ENCODE data around the gene TAF3.
"Not testable (repeated sequence)": the region's sequence is repeated elsewhere in the genome, so short reads cannot be mapped to it uniquely, and the experiment has no call there.

TAF3 gene, protein sequence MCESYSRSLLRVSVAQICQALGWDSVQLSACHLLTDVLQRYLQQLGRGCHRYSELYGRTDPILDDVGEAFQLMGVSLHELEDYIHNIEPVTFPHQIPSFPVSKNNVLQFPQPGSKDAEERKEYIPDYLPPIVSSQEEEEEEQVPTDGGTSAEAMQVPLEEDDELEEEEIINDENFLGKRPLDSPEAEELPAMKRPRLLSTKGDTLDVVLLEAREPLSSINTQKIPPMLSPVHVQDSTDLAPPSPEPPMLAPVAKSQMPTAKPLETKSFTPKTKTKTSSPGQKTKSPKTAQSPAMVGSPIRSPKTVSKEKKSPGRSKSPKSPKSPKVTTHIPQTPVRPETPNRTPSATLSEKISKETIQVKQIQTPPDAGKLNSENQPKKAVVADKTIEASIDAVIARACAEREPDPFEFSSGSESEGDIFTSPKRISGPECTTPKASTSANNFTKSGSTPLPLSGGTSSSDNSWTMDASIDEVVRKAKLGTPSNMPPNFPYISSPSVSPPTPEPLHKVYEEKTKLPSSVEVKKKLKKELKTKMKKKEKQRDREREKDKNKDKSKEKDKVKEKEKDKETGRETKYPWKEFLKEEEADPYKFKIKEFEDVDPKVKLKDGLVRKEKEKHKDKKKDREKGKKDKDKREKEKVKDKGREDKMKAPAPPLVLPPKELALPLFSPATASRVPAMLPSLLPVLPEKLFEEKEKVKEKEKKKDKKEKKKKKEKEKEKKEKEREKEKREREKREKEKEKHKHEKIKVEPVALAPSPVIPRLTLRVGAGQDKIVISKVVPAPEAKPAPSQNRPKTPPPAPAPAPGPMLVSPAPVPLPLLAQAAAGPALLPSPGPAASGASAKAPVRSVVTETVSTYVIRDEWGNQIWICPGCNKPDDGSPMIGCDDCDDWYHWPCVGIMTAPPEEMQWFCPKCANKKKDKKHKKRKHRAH

DNA sequence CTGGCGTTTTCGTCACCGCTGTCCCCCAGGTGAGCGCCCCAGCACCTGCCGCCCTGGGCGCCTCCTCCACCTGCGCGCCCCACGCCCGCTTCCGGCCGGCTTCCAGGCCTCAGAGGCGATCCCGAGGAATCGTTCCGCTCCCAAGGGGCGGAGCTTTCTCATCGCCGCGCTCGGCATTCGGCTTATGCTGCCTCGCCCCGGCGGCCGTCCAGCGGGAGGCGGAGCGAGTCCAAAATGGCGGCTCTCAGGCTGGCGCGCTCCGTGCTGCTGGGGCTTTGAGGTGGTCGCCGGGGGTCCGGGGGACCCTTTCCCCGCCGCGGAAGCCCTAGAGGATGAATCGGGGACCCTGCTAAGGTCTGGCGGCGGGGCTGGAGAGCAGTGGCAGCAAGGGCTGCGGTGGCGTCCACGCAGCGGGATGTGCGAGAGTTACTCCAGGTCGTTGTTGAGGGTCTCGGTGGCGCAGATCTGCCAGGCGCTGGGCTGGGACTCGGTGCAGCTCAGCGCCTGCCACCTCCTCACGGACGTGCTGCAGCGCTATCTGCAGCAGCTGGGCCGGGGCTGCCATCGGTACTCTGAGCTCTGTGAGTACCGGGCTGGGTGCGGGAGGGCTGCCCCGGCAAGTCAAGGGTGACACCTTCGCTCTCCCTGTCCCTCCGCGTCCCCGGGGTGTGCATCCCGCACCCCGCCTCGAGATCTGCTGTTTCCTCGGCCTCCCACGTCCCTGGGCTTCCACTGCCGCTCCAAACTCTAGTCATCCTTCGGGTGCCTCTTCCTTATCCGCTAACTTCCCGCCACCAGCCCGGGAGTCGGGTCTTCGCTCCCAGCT, at the start of gene TAF3:
TAF3 (plus strand) TSS at position 211 of the 826 bp plus-strand sequence; CDS start at position 416, 205 bp downstream.
- DNase-seq (ENCODE audit: low read depth) = peak; percentile 89

DNA sequence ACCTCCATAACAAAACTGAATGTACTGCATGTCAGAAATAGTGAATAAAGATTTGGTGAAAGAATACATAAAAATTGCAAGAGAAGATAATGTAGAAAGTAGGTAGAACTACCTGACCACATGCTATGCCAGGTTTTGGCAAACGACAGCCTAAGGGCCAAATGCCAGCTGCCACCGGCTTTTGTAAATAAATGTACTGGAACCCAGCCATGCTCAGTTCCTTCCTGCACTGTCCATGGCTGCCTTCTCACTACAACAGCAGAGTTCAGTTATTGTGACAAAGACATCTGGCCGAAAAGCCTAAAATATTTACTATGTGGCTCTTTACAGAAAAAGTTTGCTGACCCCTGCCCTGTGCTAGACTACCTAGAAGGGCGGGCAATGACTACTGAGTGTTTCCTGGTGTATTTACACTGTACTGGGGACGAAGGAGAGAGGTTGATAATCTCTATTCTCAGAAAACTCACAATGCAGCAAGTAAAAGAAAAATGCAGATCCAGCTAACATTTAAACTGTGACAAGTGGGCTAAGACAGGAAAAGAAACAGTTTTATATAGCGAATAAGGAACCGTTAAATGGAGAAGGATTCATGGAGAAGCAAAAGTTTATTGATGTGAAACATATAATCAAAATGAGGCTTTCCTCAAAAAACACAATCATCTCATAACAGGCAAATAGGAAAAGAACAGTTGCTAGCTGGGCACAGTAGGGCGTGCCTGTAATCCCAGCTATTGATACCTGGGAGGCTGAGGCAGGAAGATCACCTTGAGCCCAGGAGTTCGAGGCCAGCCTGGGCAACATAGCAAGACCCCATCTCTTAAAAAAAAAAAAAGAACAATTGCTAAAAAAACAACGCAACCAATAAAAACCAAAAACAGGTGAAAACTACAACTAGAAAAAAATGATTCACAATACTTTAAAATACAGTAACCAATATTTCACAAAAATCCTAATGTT, 44.2 kb upstream of the TAF3 start:
- DNase-seq (ENCODE audit: low read depth) = no peak

DNA sequence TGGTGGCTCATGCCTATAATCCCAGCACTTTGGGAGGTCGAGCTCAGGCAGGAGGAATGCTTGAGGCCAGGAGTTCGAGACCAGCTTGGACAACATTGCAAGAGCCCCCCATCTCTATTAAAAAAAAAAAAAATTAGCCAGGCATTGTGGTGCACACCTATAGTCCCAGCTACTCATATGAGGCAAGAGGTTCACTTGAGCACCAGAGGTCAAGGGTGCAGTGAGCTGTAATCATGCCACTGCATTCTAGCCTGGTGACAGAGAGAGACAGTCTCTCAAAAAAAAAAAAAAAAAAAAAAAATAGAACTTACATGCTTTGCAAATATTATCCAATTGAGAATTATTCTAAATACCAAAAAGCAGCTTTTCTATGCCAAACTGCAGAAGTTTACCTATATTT, 41.5 kb upstream of the TAF3 start:
- DNase-seq (ENCODE audit: low read depth) = no peak

DNA sequence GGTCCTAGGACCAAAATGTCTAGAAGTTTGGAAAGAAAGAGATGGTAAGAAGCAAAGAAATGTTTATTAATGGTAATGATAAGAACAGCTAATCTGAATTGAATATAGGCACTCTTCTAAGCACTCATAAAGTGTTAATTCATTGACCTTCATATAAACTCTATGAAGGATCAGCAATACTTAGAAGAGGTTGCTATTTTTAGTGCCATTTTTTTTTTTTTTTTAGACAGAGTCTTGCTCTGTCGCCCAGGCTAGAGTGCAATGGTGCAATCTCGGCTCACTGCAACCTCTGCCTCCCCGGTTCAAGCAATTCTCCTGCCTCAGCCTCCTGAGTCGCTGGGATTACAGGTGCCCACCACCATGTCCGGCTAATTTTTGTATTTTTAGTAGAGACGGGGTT, 36.1 kb upstream of the TAF3 start:
- DNase-seq (ENCODE audit: low read depth) = not testable (repeated sequence)

DNA sequence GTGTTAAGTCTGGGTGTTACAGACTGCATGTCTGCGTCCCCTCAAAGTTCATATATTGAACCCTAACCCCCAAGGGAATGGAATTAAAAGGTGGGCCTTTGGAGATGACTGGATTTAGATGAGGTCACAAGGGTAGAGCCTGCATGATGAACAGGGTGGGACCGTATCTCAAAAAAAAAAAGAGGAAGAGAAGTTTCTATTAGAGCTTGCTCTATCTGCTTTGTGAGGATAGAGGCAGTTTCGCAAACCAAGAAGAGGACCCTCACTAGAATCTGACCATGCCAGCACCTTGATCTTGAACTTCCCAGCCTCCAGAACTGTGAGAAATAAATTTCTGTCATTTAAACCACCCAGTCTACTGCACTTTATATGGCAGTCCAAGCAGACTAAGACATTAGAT, 31.9 kb upstream of the TAF3 start:
- no peak for DNase-seq (ENCODE audit: low read depth)

DNA sequence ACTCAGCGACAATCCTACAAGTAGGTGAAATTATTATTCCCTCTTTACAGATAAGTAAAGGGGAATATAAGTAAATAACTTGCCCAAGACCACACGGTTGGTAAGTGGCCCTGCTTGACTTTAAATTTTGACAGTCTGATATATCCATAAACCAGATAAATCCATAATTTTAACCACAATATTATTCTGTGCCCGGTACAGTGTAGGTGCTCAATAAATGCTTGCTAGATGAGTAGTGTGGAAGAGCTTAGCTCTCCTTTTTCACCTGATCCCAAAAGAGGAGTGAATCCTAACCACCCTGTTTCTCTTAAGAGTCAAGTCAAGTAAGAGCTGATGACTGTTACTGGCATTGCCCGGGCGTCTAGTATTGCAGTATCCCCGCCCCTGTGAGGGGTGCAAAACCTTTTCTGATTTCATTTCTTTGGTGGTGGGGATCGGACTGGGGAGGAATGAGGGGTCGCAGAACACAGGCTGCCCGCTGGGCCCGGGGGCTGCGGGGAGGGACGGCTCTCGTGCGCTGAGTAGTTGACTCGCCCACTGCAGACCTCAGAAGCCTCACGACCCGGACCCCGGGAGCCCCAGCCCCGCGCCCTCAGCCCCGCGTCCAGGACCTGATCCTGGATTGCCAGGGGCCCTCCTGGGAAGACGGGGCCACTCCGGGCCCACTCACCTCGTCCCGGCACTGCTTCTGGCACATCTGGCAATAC, 31.0 kb upstream of the TAF3 start:
- DNase-seq (ENCODE audit: low read depth) = no peak

DNA sequence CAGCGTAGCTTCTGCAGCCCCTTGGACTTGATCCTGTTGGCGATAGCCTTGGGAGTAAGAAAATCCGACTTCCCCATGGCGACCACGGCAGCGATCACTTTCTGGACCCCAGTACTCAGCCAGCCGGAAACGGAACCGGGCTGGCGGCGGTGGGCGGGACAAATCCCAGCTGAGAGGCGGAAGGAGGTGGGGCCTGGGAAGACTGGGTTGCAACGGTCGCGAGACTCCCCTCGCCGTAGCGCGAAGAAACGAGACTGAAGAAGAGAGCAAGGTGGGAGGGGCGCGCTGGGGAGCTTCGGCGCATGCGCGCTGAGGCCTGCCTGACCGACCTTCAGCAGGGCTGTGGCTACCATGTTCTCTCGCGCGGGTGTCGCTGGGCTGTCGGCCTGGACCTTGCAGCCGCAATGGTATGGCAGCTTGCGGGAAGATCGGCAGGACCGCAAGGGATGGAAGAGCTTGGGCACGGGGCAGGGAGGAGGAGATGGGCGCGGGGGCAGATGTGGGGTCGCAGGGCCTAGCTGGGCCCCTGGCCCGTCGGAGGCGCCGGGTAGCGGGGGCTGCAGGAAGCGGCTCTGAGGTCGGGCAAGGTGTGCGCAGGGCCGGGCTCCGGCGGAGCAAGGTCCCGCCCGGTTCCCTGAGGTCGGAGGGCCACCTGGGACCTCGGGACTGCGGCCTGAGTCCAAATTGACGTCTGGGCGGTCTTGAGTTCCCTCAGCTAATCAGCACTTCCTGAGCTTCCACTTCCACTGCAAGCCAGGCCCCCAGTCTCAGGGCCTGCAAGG, 30.3 kb upstream of the TAF3 start, which contains the start of the genes ATP5F1C and KIN:
ATP5F1C (plus strand) TSS at position 321 of the 782 bp plus-strand sequence; CDS start at position 352, 31 bp downstream.
KIN (minus strand) TSS at position 137 of the 782 bp plus-strand sequence; CDS start at position 77, 60 bp downstream.
- peak; percentile 95 for DNase-seq (ENCODE audit: low read depth)

DNA sequence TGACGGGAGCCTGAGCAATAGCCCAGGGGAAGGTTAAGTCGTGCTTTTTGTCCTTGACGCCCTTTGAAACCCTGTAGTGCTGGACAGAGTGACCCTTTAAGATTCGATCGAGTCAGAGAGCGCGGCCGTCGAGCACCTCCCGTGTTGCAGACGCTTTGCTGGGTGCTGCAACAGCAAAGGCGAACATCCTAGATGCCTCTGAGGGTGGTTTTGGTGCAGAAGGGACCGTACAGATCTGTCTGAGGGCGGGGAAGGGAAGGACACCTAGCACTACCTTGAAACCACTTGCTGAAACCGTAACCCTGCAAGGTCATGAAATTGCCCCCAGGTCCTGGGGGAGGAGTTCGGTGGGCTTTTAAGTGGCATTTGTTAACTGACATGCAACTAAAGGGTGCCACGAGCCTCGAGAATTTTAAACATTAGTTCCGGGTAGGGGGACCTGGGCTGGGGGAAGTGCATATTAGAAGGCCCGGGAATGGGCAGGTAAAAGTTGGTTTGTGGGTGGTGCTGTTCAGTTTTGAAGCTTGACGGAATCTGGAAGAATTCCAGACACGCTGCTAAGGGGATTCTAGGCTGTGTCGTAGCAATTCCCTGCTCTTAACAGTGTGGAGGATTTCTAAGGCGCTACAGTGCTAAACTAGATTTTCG, 29.5 kb upstream of the TAF3 start:
- no peak for DNase-seq (ENCODE audit: low read depth)

DNA sequence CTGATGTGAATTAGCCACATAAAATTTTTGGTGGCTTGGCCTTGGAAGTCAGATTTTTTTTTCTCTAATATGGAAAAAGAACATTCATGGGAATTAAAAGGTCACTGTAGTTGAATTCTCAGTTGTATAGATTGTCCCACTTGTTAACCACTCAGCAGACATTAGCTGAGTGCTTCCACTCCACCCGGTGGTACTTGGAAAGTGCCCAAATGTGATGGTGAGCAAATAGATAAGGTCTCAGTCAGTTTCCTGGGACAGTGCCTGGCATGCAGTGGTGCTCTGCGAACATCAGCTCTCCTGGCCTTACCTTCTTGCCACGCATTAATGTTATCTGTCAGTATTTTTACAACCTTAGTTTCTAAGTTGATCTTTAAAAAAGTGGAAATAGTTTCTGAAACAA, 28.9 kb upstream of the TAF3 start:
- DNase-seq (ENCODE audit: low read depth) = no peak

DNA sequence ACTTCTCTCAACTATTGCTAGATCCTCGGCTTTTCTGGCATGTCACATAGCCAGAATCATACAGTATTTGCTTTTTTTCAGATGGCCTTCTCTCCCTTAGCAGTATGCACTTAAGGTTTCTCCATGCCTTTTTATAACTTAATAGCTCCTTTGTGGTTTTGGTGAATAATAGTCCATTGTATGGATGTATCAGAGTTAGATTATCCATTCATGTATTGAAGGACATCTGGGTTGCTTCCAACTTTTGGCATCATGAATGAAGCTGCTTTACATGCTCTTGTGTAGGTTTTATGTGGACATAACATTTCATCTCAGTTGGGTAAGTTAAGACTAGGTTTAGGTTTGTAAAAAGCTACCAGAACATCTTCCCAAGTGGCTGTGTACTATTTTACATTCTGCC, 25.8 kb upstream of the TAF3 start:
- no peak for DNase-seq (ENCODE audit: low read depth)

DNA sequence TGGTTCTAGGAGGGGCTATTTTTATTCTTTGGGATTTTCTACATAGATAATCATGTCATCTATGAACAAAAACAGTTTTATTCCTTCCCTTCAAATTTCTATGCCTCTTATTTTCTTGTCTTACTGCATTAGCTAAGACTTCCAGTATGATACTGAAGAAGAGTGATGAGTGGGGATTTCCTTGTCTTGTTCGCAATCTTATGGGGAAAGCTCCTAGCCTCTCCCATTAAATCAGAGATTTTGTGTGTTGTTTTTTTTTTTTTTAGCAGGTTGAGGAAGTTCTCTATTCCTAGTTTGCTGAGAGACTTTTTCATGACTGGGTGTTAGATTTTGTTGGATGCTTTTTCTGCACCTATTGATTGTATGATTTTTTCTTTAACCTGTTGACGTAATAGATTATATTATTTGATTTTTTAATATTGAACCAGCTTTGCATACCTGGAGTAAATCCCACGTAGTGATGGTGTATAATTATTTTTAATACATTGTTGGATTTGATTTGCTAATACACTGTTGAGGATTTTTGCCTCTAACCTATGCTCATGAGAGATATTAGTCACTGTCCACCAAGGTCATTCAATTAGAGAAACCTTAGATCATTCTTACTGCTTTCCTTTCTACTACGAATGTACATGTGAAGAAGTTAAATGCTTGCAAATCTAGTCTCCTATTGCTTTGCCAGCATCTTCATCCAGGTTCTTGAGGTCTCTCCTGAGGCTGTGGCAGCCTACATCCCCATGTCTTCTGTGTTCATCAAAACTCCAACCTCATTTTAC, 23.9 kb upstream of the TAF3 start:
- no peak for DNase-seq (ENCODE audit: low read depth)

DNA sequence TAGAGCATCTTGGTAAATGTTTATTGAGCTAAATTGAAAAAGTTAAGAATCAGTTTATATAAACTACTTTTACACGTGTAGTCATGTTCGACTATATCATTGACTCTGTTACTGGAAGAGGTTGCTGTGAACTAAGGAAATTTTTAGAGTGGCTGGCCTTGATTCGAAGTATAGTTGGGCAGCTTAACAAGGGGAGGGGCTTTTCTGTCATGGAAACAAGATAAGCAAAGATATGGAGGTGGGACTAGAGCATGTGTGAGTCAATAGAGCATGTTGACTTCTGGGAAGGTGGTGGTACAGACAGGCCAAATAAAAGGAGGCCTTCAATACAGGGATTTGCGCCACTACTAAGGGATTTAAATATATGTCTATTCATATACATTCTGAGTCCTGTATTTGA, 22.7 kb upstream of the TAF3 start:
- DNase-seq (ENCODE audit: low read depth) = no peak

DNA sequence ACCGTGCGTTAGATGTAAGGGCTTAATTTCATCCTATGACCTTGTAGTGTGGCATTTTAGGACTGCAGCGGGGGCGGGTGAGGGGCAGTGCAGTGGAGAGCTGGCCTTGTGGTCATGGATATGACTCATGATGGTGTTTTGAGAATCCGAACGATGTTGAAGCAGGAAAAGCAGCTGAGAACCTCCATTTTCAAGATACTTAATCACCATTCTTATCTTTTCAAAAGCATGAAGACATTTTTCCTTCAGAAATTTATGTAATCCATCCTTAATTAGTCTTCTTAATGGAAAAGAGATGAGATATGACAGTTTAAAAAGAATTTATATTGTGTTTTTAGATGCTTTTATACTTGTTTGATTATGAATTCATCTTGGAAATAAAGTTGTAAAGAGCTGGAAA, 20.7 kb upstream of the TAF3 start:
- no peak for DNase-seq (ENCODE audit: low read depth)

DNA sequence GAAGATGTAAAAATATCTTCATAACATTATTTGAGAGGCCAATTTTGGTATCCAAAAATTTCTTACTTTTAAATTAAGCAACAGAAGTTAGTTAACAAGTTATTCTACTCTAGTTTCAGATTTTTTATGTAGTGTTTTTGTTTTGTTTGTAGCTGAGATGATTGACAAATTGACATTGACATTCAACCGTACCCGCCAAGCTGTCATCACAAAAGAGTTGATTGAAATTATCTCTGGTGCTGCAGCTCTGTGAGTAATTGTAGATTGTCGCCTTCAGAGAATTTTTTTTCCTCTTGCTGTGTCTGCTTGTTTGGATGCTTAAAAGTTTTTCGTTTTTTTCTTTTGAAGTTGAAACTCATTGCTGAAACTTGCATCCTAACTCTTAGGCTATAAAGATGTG, 15.7 kb upstream of the TAF3 start:
- DNase-seq (ENCODE audit: low read depth) = no peak

DNA sequence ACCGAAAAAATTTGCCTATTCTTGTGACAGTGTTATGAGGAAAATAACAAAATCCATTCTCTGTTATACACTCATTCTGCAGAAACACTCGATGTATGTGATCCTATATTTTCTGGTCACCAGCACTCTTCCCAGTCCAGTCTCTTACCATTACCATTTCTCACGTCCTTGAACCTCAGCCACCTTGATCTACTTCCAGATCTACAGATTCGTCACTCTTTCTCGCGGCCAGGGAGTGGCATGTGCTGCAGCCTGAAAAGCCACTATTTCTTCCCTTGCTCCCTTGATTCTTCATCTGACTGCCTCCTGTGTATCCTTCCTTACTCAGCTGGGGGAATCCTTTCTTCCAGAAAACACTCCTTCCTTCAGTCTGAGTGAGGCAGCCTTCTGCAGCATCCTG, 14.1 kb upstream of the TAF3 start:
- DNase-seq (ENCODE audit: low read depth) = no peak

DNA sequence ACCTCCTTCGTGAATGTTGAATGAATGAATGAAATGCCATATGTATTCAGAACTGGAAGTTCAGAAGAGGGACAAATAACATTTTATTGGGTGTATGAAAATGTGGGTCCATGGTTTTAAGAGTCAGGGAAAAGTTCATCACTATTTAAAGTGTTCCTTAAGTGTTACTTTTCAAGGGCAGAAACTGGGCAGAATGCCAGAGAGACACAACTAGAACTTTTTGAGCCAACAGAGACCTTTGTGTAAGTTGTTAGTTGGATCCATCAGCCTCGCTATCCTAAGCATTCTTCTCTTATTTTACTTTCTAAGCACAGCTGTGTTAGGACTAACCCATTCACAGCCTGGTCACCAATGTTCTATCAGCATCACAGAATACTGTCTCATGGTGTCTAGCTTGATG, 13.6 kb upstream of the TAF3 start:
- no peak for DNase-seq (ENCODE audit: low read depth)

DNA sequence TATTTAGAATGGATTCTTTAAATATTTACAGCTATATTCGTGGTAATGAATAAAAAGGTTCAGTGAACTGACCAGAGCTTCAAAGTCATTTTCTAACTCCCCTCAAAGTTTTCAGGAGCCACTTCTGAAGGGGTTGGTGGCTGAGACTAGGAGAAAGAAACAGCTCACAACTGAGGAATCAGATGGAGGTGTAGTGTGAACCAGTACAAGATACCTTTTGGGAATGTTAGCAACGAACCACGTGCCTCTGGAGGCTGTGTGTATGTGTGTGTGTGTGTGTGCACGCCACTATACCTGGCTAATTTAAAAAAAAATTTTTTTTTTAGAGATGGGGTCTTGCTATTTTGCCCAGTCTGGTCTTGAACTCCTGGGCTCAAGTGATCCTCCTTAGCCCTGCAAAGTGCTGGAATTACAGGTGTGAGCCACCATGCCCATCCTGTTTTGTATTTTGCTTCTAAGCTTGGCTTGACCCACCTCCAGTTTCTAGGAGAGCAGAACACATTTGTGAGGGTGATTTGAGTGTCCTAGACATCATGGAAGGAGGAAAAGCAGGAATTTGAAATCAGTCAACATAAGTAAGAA, 9.5 kb upstream of the TAF3 start:
- no peak for DNase-seq (ENCODE audit: low read depth)

DNA sequence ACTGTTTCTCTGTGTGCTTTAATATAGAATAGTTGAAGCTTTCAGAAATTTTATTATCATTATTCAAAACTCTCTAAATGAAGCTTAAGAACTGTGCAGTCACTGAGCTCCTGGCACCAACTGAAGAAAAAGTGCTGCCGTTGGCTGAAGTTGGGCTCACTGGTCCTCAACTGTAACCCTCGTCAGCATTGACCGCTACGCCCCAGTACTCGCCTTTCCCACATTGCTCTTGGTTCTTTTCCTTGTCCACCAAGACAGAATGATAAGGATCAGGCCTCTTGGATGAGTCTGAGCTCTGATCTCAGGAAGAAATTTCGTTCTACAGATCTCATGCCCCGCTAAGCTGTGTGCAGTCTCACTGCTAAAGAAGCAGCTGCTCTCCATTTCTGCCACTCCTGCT, 7.9 kb upstream of the TAF3 start:
- DNase-seq (ENCODE audit: low read depth) = no peak
